K562 (cell line): ENCODE results near the gene MRTFB. TPM values are rescaled to one million over a fixed set of nuclear protein-coding genes. Genes with fewer than 3 reads are reported as not detected.

ENCODE experiments used
- ATAC-seq: fragments of 200-7000 bp; cut with Tn5 transposase; 3 replicates; pipeline ENCODE4 v1.9.1; 2020; ENCODE audit warnings: moderate library complexity
- BruUV-seq: library from RNA; stranded (reverse); fragments of 400-500 nt; replicated peaks from 2 replicates; lab custom pipeline; 2021; lab: Mats Ljungman, UMichigan
- CTCF ChIA-PET: fragments of 300-600 bp; formaldehyde crosslinking; extraction: SDS; loops from one replicate; lab custom pipeline; 2021; ENCODE audit warnings: low intra/inter-chr PET ratio; lab: Yijun Ruan, JAX
- POLR2A ChIA-PET: fragments of 300-600, 350-650 bp; sonication (Branson Sonifier 250); formaldehyde crosslinking; extraction: SDS; loops from one replicate; lab custom pipeline; 2021; ENCODE audit warnings: antibody characterized with exemption, inconsistent platforms; lab: Yijun Ruan, JAX
- DNase-seq, 4 experiments: peaks; one replicate each; pipeline versions ENCODE4 v3.0.0 to v3.0.0-alpha.2; 2011 to 2018; ENCODE audit warnings: low spot score in 3 of 4, mixed read lengths in 3 of 4; ENCODE audit errors: extremely low read depth in 1 of 4
- FAIRE-seq: peaks from 2 replicates; lab custom pipeline; 2011; peaks lifted over from hg19 to GRCh38; lab: Jason Lieb, UNC
- H2AFZ ChIP-seq: 2 replicates; pipeline ENCODE4 v1.6.0; 2011; ENCODE audit warnings: low read depth, low read length, control low read depth, inconsistent platforms
- H3K27ac ChIP-seq: fragments of 200-600 bp; 3 replicates; pipeline ENCODE4 v1.8.0; 2011; ENCODE audit warnings: low read depth, mild to moderate bottlenecking, control low read depth, inconsistent platforms, low read length, moderate library complexity, mixed read lengths; ENCODE audit errors: extremely low read depth
- H3K27me3 ChIP-seq, 2 experiments: fragments of 300-600 bp in 1 of 2; 2 replicates in 1 of 2; 3 replicates in 1 of 2; pipeline versions ENCODE4 v1.6.0 to v1.8.0; 2011; ENCODE audit warnings: inconsistent platforms in 2 of 2, low read length in 2 of 2, mild to moderate bottlenecking in 1 of 2, mixed read lengths in 1 of 2, moderate library complexity in 1 of 2; ENCODE audit not compliant: control insufficient read depth in 2 of 2, insufficient read depth in 2 of 2
- H3K36me3 ChIP-seq: fragments of 300-600 bp; 3 replicates; pipeline ENCODE4 v1.8.0; 2011; ENCODE audit warnings: mild to moderate bottlenecking, low read length, inconsistent platforms; ENCODE audit not compliant: control insufficient read depth, insufficient read depth
- H3K4me1 ChIP-seq, 2 experiments: fragments of 200-600 bp in 1 of 2; replicated peaks in 1 of 2; 2 replicates in 1 of 2; 3 replicates in 1 of 2; pipeline versions ENCODE4 v1.5.1 to v1.8.0; 2011; ENCODE audit warnings: inconsistent platforms in 2 of 2, low read length in 2 of 2, mild to moderate bottlenecking in 1 of 2, mixed read lengths in 1 of 2, moderate library complexity in 1 of 2; ENCODE audit not compliant: control insufficient read depth in 2 of 2, insufficient read depth in 2 of 2
- H3K4me2 ChIP-seq: 2 replicates; pipeline ENCODE4 v1.6.1; 2011; ENCODE audit warnings: low read length, control low read depth, inconsistent platforms, mixed read lengths; ENCODE audit not compliant: insufficient read depth
- H3K4me3 ChIP-seq: fragments of 200-600 bp; sonication (generic), shearing (Covaris generic); 2 replicates; pipeline ENCODE4 v1.5.1; 2016; ENCODE audit warnings: control low read depth, inconsistent platforms
- H3K79me2 ChIP-seq: fragments of 200-600 bp; 3 replicates; pipeline ENCODE4 v1.8.0; 2011; ENCODE audit warnings: low read length, inconsistent platforms; ENCODE audit not compliant: control insufficient read depth, insufficient read depth
- H3K9ac ChIP-seq, 2 experiments: 2 replicates each; pipeline versions ENCODE4 v1.6.0 to v1.6.1; 2011; ENCODE audit warnings: low read depth in 2 of 2, low read length in 2 of 2, control low read depth in 1 of 2, inconsistent platforms in 1 of 2, mild to moderate bottlenecking in 1 of 2, mixed read lengths in 1 of 2; ENCODE audit not compliant: insufficient read depth in 1 of 2
- H3K9me1 ChIP-seq: one replicate; pipeline ENCODE4 v1.6.0; 2011; ENCODE audit warnings: inconsistent platforms, mild to moderate bottlenecking, low read length, moderate library complexity; ENCODE audit not compliant: control insufficient read depth, insufficient read depth
- H3K9me3 ChIP-seq: replicated peaks from 2 replicates; pipeline ENCODE4 v1.5.1; 2011; ENCODE audit warnings: low read depth, low read length, inconsistent platforms; ENCODE audit not compliant: control insufficient read depth, insufficient read depth
- H4K20me1 ChIP-seq: replicated peaks from 2 replicates; pipeline ENCODE4 v1.6.1; 2011; ENCODE audit warnings: low read length, inconsistent platforms, mixed read lengths; ENCODE audit not compliant: control insufficient read depth, insufficient read depth
- CC2D1A ChIP-seq: fragments of 450-650 bp; IDR thresholded peaks from 2 replicates; pipeline ENCODE4 v1.6.1; 2017; ENCODE audit warnings: mild to moderate bottlenecking
- IFI16 ChIP-seq: fragments of 250-450 bp; sonication (Bioruptor Pico); IDR thresholded peaks from 2 replicates; pipeline ENCODE4 v2.1.2; 2022; ENCODE audit warnings: mild to moderate bottlenecking, inconsistent platforms
- PHF8 ChIP-seq: fragments of 200-600 bp; sonication (generic); IDR thresholded peaks from 2 replicates; pipeline ENCODE4 v1.6.1; 2012; ENCODE audit warnings: mixed run types, mild to moderate bottlenecking, inconsistent platforms, low read length, moderate library complexity, borderline replicate concordance
- RCOR1 ChIP-seq, 2 experiments: IDR thresholded peaks; 2 replicates each; pipeline ENCODE4 v1.6.1; 2012; ENCODE audit warnings: low read depth in 2 of 2, low read length in 2 of 2, borderline replicate concordance in 1 of 2, improper control_type of control experiment in 1 of 2
- RFX5 ChIP-seq: IDR thresholded peaks from 2 replicates; pipeline ENCODE4 v1.6.1; 2011; ENCODE audit warnings: low read depth, mild to moderate bottlenecking, improper control_type of control experiment, low read length
- SRF ChIP-seq, 2 experiments: fragments of 250-450, 450-650 bp in 1 of 2; sonication (Bioruptor Pico) in 1 of 2; sonication (generic) in 1 of 2; formaldehyde crosslinking; IDR thresholded peaks; 2 replicates each; pipeline versions ENCODE4 v1.5.0 to v1.5.1; 2020 to 2022; ENCODE audit warnings: mild to moderate bottlenecking in 1 of 2, missing genetic modification reagents in 1 of 2
- SUPT5H ChIP-seq: fragments of 450-650 bp; IDR thresholded peaks from 2 replicates; pipeline ENCODE4 v1.6.1; 2016
- YBX1 ChIP-seq: fragments of 450-650 bp; IDR thresholded peaks from 2 replicates; pipeline ENCODE4 v1.7.1; 2016; ENCODE audit warnings: mild to moderate bottlenecking
- ZNF384 ChIP-seq: IDR thresholded peaks from 2 replicates; pipeline ENCODE4 v1.6.1; 2012; ENCODE audit warnings: low read depth, low read length, improper control_type of control experiment
- WGBS: fragments of 100-300 bp; shearing (Covaris generic); methylation state at CpG from one replicate; pipeline ENCODE4 v1.1.6; 2016; ENCODE audit warnings: low coverage, mixed read lengths; ENCODE audit not compliant: insufficient coverage; ENCODE audit errors: missing lambda C conversion rate; 5-methylcytosine and 5-hydroxymethylcytosine counted together
- in situ Hi-C: fragments of 300-500 bp; cut with MboI; formaldehyde crosslinking; loops from 4 replicates; pipeline ENCODE4 v1.15.0; 2018; ENCODE audit warnings: inconsistent platforms, mixed read lengths
- intact Hi-C: fragments of 100-400 bp; cut with micrococcal nuclease; formaldehyde crosslinking; loops from 2 replicates; pipeline ENCODE4 v1.14.2; 2022
- polyA plus RNA-seq, 8 experiments: library from polyadenylated mRNA; depleted of rRNA in 4 of 8; stranded (reverse) in 5 of 8; unstranded in 3 of 8; fragments of >200 nt; fragmentation: Nextera tagmentation in 2 of 8; fragmentation: Illumina TruSeq in 1 of 8; extraction: Ambion mirVana in 2 of 8; extraction: Trizol in 1 of 8; gene quantifications; 2 replicates each; pipeline versions ENCODE4 v1.2.1 to v1.2.3, GENCODE V29; 2011 to 2014; ENCODE audit warnings: inconsistent platforms in 1 of 8, missing spikeins in 1 of 8
- total RNA-seq, 7 experiments: library from RNA; depleted of rRNA in 6 of 7; stranded (reverse); fragments of >200 nt in 6 of 7; fragmentation: Illumina TruSeq in 2 of 7; extraction: Trizol in 2 of 7; gene quantifications; 2 replicates each; pipeline versions ENCODE4 v1.2.1 to v1.2.3, GENCODE V29; 2011 to 2021; ENCODE audit warnings: low replicate concordance in 1 of 7
- TF ChIP-seq, protein P1 (sequence below): sonication (generic); formaldehyde crosslinking; IDR thresholded peaks from 2 replicates; pipeline ENCODE4 v1.9.0; 2022; ENCODE audit warnings: mild to moderate bottlenecking, missing genetic modification reagents
- TF ChIP-seq, protein P2 (sequence below): fragments of 450-650 bp; IDR thresholded peaks from 2 replicates; pipeline ENCODE4 v1.6.1; 2016; ENCODE audit warnings: antibody characterized with exemption
- TF ChIP-seq, protein P3 (sequence below): fragments of 250-450 bp; sonication (Bioruptor Pico); IDR thresholded peaks from 2 replicates; pipeline ENCODE4 v1.4.0; 2020; ENCODE audit warnings: mild to moderate bottlenecking
- TF ChIP-seq, protein P4 (sequence below): fragments of 250-450 bp; sonication (Bioruptor Pico); IDR thresholded peaks from 2 replicates; pipeline ENCODE4 v1.5.0; 2021

MRTFB gene
- total and polyA plus RNA-seq, 9 of the 15 experiments (the other 6 are each of a cell fraction or from before 2014, with no cell fraction given) = 2.2 to 12.7 (median 7.0) TPM

DNA sequence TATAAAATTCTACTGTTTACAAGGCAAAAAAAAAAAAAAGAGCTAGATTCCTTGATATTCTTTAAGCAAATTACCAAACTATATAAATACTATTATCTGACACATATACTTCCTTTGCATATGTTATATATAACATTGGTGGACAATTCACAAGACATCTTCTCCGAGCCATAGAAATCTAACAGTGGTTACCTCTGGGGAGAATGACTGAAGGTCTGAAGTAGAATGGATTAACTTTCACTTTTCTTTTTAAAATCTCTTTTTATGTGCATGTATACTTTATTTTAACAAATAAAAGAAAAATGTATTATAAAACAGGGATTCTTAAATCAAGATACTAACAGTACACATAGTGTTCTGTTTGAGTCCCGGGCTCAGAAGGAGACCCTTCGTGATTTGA lies 131.0 kb downstream of the MRTFB start:
- FAIRE-seq (no peak), ATAC-seq (no peak), DNase-seq (no peak)
- intact Hi-C loops = no loop called here
- H3K9me3 ChIP-seq = no peaks in the 10 kb centered on the region
- 67% methylated on average over 3 of the region's 3 CpGs for WGBS
- in situ Hi-C loops = no loop called here
- no peaks in the 10 kb centered on the region for H3K4me1 ChIP-seq
- no peaks in the 10 kb centered on the region for H4K20me1 ChIP-seq
- no TSS peak for BruUV-seq
- H3K4me2 ChIP-seq = no peak overlapping the region
- H3K9me1 ChIP-seq = no peaks in the 10 kb centered on the region
- POLR2A ChIA-PET = no interaction called here
- H3K79me2 ChIP-seq = no peaks in the 10 kb centered on the region
- no peaks in the 10 kb centered on the region for H3K27me3 ChIP-seq
- H3K9ac ChIP-seq = no peak overlapping the region
- H3K27ac ChIP-seq = no peak overlapping the region
- CTCF ChIA-PET = no interaction called here
- no peak overlapping the region for H3K4me3 ChIP-seq
- TF ChIP-seq, protein P1, sequence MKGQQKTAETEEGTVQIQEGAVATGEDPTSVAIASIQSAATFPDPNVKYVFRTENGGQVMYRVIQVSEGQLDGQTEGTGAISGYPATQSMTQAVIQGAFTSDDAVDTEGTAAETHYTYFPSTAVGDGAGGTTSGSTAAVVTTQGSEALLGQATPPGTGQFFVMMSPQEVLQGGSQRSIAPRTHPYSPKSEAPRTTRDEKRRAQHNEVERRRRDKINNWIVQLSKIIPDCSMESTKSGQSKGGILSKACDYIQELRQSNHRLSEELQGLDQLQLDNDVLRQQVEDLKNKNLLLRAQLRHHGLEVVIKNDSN (CRISPR knock-in tag) = no peak
- no peak overlapping the region for H2AFZ ChIP-seq
- no peaks in the 10 kb centered on the region for H3K36me3 ChIP-seq

DNA sequence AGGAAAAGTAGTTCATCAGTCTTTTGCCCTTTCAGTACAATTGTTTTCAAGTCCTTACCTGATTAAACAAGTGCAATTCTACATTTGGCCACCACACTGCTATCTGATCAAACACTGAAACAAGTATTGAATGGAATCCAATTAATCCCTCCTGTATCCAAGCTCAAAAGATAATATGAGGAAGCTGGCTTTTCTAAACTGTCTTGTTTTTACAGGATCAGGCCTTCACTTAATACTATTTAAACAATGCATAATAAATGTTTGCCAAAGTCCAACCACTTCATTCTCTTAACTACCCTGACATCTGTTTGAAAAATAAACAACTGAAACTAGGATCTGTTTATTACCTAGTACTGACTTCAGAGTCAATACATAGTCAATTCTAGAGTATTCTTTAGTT lies 131.6 kb downstream of the MRTFB start:
- intact Hi-C loops = no loop called here
- TF ChIP-seq PHF8 = no peak
- TF ChIP-seq, protein P2, sequence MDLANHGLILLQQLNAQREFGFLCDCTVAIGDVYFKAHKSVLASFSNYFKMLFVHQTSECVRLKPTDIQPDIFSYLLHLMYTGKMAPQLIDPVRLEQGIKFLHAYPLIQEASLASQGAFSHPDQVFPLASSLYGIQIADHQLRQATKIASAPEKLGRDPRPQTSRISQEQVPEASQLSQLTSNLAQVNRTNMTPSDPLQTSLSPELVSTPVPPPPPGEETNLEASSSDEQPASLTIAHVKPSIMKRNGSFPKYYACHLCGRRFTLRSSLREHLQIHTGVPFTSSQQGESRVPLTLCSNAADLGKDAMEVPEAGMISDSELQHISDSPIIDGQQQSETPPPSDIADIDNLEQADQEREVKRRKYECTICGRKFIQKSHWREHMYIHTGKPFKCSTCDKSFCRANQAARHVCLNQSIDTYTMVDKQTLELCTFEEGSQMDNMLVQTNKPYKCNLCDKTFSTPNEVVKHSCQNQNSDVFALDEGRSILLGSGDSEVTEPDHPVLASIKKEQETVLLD = no peak
- TF ChIP-seq, protein P3, sequence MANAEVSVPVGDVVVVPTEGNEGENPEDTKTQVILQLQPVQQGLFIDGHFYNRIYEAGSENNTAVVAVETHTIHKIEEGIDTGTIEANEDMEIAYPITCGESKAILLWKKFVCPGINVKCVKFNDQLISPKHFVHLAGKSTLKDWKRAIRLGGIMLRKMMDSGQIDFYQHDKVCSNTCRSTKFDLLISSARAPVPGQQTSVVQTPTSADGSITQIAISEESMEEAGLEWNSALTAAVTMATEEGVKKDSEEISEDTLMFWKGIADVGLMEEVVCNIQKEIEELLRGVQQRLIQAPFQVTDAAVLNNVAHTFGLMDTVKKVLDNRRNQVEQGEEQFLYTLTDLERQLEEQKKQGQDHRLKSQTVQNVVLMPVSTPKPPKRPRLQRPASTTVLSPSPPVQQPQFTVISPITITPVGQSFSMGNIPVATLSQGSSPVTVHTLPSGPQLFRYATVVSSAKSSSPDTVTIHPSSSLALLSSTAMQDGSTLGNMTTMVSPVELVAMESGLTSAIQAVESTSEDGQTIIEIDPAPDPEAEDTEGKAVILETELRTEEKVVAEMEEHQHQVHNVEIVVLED (CRISPR knock-in tag) = no peak
- TF ChIP-seq CC2D1A = no peak
- TF ChIP-seq, protein P4, sequence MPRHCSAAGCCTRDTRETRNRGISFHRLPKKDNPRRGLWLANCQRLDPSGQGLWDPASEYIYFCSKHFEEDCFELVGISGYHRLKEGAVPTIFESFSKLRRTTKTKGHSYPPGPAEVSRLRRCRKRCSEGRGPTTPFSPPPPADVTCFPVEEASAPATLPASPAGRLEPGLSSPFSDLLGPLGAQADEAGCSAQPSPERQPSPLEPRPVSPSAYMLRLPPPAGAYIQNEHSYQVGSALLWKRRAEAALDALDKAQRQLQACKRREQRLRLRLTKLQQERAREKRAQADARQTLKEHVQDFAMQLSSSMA (CRISPR knock-in tag) = no peak
- TF ChIP-seq YBX1 = no peak
- TF ChIP-seq SUPT5H = no peak
- TF ChIP-seq RFX5 = no peak
- TF ChIP-seq IFI16 (CRISPR knock-in tag) = no peak
- no peak for TF ChIP-seq SRF (CRISPR knock-in tag; IDR thresholded peaks at IDR 0.05)
- TF ChIP-seq RCOR1 (IDR thresholded peaks at IDR 0.05; ENCODE audit: borderline replicate concordance in 1 of 2, low read depth in 2 of 2, low read length in 2 of 2) = no peak
- no peak for TF ChIP-seq ZNF384

More for the DNA sequence above, 131.6 kb downstream of the MRTFB start:
- Histone ChIP-seq H3K4me3 (no peak overlapping the region), H3K79me2 (no peaks in the 10 kb centered on the region), H3K27ac (no peak overlapping the region), H3K36me3 (no peaks in the 10 kb centered on the region), H2AFZ (no peak overlapping the region), H3K9ac (no peak overlapping the region), H3K4me2 (no peak overlapping the region), H3K27me3 (no peaks in the 10 kb centered on the region), H3K4me1 (no peaks in the 10 kb centered on the region), H3K9me1 (no peaks in the 10 kb centered on the region), H4K20me1 (no peaks in the 10 kb centered on the region), H3K9me3 (no peaks in the 10 kb centered on the region)
- ChIA-PET CTCF (no interaction called here), POLR2A (no interaction called here)
- DNase-seq (peak in 2 of 4 experiments; percentile 13 to 16), FAIRE-seq (no peak), ATAC-seq (no peak)
- BruUV-seq = no TSS peak
- in situ Hi-C loops = no loop called here
